HG03378 (cell line): Measurements from ENCODE around the gene SLC28A3.

Source experiments
- ATAC-seq: cut with Tn5 transposase; IDR thresholded peaks from one replicate; pipeline ENCODE4 v1.9.1; 2021; ENCODE audit warnings: mild to moderate bottlenecking, moderate library complexity; ENCODE audit not compliant: unreplicated experiment

Gene SLC28A3

DNA sequence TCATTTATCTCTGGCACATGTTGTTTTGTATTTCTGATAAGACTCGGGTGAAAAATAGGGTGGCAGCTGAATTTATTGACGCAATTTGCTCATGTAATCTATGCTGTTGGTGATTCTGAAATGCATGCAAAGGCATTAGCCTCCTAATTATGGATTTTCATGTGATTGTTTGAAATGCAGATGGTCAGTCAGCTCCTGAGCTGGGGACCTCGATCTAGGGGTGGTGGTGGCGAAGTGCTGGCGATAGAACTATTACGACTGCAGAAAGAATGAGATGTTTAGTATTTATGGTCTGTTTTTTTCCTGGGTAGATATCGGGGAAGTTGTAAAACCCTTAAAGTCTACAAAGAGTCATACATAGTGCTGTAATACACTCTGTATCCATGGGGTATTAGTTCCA, 88.6 kb downstream of the SLC28A3 start:
- no peak for ATAC-seq

DNA sequence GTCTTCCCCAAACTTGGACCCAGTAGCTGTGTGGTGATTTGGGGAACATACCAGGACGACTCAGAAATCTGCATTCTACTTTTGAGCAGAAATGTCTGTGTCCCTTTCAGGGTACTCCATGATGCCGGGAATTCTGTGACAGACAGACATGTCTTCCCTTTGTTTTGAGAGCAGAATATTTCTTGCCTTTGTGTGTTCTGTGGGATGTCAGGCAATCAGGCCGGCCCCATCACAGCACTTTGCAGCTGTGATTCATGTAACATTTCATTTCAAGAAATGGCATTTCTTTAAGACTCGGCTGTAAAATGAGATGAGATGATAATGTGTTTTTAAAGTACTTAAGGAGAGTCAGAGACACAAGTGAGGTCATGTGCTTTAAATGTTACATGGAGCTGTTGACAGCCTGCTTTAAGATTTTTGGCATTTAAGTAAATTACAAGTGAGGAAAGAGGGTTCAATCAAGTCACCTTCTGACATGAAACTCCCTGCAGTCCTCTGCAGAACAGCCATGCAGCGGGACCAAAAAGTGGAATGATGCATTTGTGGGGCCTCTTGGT, 98.7 kb downstream of the SLC28A3 start:
- ATAC-seq = no peak

DNA sequence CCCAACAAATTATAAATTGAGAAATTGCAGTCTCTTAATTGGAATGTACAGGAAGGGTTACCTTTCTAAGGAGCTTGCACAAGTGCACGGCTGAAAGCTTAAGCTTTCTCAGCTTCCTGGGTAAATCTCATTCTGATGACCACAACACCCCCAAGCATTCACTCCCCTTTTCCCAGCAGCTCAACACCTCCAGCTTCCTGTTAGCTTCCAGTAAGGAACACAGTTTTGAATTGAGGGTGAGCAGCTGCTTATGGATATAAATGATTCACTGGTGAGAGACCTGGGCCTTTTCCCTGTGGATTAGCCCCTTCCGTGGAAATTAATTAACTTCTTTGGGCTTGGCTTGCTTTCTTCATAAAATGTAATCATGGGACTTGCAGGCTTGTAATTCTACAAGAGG, 101.2 kb downstream of the SLC28A3 start:
- no peak for ATAC-seq

DNA sequence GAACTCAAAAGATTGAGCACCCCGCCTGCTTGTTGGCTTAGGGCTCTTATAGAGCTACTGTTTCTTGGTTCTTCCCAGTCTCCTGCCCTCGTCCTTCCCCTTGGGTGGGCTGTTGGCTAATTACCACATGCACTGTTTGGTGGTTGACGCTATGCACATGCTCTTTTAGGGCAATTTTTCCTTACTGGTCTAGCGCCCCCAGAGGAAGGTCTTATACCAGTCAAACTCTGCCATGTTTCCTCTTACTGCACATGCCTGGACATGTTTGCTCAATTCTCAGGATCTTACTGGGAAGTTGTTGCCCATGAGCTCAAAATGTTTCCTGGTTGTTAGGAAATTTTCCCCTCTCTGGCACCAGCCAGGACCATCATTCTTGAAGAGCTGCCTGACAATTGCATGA, 101.9 kb downstream of the SLC28A3 start:
- ATAC-seq = no peak

DNA sequence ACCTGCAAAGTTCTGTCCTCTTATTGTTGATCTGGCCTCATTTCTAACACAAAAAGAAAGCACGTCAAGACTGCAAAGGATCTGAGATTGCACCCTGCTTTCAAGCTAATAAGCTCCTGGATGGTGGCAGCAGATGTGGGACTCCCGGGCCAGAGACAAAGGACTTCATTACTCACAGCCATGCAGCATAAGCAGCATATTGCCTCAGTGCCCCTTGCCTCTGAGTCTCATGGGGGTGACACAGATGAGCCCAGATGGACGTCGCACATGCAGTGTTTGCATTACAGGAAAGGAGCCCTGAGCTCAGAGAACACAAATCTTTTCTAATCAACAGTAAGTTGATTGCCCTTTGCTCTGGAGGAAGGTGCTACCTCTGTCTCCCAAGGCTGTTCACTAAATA, 105.0 kb downstream of the SLC28A3 start:
- no peak for ATAC-seq

DNA sequence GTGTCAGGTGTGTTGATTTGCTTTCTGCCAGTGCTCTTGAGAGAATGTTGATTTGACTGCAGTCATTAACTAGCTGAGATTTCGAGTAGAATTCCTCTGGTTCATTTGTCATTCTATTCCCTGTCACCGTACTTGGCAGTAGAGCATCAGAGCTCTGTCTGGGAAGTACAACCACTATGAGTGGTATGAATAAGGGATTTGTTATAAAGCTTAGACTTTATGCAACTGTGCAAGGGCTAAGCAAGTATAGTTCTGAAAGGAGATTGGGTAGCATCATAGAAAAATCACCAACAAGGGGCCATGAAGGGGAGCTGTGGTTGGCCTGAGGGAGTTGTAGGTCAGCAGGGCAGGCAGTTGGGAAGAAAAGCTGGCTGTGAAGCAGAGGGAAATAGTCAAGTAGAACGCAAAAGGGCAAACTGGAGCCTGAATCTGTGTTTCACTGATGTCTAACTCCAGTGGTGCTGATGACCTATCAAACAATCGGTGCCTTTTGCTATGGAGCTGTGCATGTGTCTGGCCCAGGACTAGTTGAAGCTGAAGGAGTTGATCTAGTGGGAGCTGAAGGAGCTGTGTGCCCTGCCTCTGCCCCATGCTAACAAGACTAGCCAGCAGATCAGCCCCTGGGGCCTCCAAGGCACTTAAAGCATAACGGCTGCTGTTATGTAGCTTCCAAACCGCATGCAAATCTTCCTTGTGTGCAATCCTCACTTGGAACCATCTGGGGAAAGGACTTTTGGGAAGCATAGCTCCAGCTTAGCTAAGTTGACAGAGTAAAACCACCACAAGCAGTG, 110.0 kb downstream of the SLC28A3 start:
- no peak for ATAC-seq

DNA sequence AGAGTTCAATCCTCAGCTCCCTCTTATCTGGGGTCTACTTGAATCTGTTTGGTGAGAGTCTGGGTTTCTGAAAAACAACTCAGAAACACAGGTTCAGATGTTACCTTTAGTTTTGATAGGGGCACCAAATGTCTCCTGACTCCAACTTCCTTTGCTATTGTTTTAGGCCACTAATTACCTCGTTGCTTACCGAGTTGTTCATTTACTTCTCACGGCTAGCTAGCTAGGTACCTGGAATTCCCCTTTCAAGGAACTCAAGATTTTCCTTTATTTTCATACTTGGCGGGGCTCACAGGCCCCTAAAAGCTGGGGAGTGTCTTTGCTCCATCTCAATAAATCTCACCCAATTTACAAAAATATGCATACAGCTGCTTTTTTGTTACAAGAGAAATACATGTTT, 111.4 kb downstream of the SLC28A3 start:
- no peak for ATAC-seq

DNA sequence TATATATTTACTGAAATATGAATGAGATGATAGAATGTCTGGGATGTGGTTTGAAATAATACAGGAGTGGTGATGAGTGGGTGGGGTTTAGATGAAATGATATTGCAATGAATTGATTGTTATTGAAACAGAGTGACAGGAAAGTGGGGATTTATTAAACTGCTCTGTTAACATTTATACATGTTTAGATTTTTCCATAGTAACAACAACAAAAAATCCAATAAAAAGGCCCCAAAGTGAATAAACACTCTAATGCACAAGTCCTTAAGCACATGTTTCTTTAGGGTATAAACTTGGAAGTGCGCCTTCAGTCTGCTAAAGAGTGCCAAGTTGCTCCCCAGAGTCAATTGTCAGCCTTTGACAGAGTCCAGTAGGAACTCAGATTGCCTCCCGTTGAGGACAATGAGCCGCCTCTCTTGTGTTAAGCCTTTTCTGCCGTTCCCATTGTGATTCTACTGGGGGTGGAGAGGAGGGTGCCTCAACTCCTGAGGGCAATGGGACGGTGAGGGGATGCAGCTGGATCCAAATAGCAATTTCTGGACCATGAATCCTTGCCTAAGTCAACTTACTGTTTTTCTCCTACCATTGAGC, 112.3 kb downstream of the SLC28A3 start:
- ATAC-seq = no peak

DNA sequence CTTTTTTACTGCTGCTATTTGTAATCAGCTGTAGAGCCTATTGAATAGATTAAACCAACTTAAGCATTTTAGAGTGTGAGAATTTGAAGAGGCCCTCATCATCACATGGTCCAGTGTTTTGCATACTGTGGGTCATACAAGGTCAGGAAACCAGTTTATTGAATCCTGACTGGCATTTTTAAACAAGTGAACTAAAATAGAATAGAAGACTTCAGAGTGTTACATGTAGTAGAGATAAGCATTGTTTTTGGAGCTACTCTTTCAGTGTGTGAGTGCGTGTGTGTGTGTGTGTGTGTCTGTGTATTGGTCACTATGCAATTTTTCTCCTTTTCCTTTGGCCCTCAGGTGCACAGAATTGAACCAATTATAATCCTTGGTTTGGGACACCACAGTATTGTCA, 114.4 kb downstream of the SLC28A3 start:
- ATAC-seq = no peak
